Measurements from ENCODE around the gene MSI2. TPM values are rescaled to one million over a fixed set of nuclear protein-coding genes. Genes with fewer than 3 reads are reported as not detected.

MSI2 gene
- total RNA-seq, 4 donors from 2014 or later, result 15.9 to 22.9 (median 17.0) TPM

- Histone ChIP-seq H3K4me3 (no peak overlapping the region), H3K27me3 (no peaks in the 10 kb centered on the region), H3K4me1 (peaks cover 0 to 26% (median 3%) of the 10 kb centered on the region in 3 donors), H3K9me3 (no peaks in the 10 kb centered on the region), H3K27ac (no peak overlapping the region), H3K36me3 (no peaks in the 10 kb centered on the region)
- TF ChIP-seq CTCF (IDR thresholded peaks at IDR 0.05) (no peak), POLR2A (IDR thresholded peaks at IDR 0.05) (no peak)
- intact Hi-C loops (cut with DNase I), result no loop called here
- no peak for DNase-seq
- 88 to 95% methylated on average over 4 to 9 of the region's 13 CpGs for WGBS, 2 donors
These were observed 316.3 kb downstream of the MSI2 start for GRCh38 chr17:57572600-57572999.

- Histone ChIP-seq H3K9me3 (no peaks in the 10 kb centered on the region), H3K27ac (no peak overlapping the region), H3K36me3 (no peaks in the 10 kb centered on the region), H3K27me3 (no peaks in the 10 kb centered on the region), H3K4me3 (no peak overlapping the region), H3K4me1 (peaks cover 0 to 37% (median 9%) of the 10 kb centered on the region in 3 donors)
- 38 to 77% methylated on average over 1 to 4 of the region's 4 CpGs for WGBS, 2 donors
- TF ChIP-seq POLR2A (IDR thresholded peaks at IDR 0.05) (no peak), CTCF (IDR thresholded peaks at IDR 0.05) (no peak)
- intact Hi-C loops (cut with DNase I), result no loop called here
- no peak for DNase-seq
These were observed 317.8 kb downstream of the MSI2 start for GRCh38 chr17:57574040-57574513.

GRCh38 chr17:57576744-57577143 is 320.4 kb downstream of the MSI2 start:
- Histone ChIP-seq H3K36me3 (no peaks in the 10 kb centered on the region), H3K27ac (no peak overlapping the region), H3K27me3 (no peaks in the 10 kb centered on the region), H3K4me1 (peaks cover 0 to 29% (median 9%) of the 10 kb centered on the region in 3 donors), H3K4me3 (no peak overlapping the region), H3K9me3 (no peaks in the 10 kb centered on the region)
- WGBS, 2 donors, result 87 to 92% methylated on average over 8 of the region's 8 CpGs
- TF ChIP-seq POLR2A (IDR thresholded peaks at IDR 0.05), result no peak
- TF ChIP-seq CTCF (IDR thresholded peaks at IDR 0.05), result no peak
- intact Hi-C loops (cut with DNase I), result no loop called here
- no peak for DNase-seq

GRCh38 chr17:57577751-57578607 is 321.7 kb downstream of the MSI2 start:
- H3K9me3 ChIP-seq, result no peaks in the 10 kb centered on the region
- H3K4me3 ChIP-seq, result peak overlapping the region in 3 of 4 donors; percentile 1 to 55 (median 19)
- no peak for TF ChIP-seq POLR2A (IDR thresholded peaks at IDR 0.05)
- no peak for TF ChIP-seq CTCF (IDR thresholded peaks at IDR 0.05)
- DNase-seq, result no peak
- 39 to 61% methylated on average over 16 to 17 of the region's 17 CpGs for WGBS, 2 donors
- no peaks in the 10 kb centered on the region for H3K36me3 ChIP-seq
- intact Hi-C loops (cut with DNase I), result no loop called here
- H3K27ac ChIP-seq, result peak overlapping the region in 3 of 4 donors; percentile 53 to 76 (median 62)
- H3K4me1 ChIP-seq, result peaks cover 0 to 31% (median 9%) of the 10 kb centered on the region in 3 donors
- H3K27me3 ChIP-seq, result no peaks in the 10 kb centered on the region

- no peak overlapping the region for H3K4me3 ChIP-seq
- 76 to 91% methylated on average over 5 of the region's 5 CpGs for WGBS, 2 donors
- H3K36me3 ChIP-seq, result no peaks in the 10 kb centered on the region
- H3K9me3 ChIP-seq, result no peaks in the 10 kb centered on the region
- H3K27ac ChIP-seq, result peak overlapping the region in 2 of 4 donors; percentile 62 to 76
- TF ChIP-seq CTCF (IDR thresholded peaks at IDR 0.05), result no peak
- TF ChIP-seq POLR2A (IDR thresholded peaks at IDR 0.05), result no peak
- no peak for DNase-seq
- peaks cover 0 to 30% (median 9%) of the 10 kb centered on the region in 3 donors for H3K4me1 ChIP-seq
- H3K27me3 ChIP-seq, result no peaks in the 10 kb centered on the region
- intact Hi-C loops (cut with DNase I), result no loop called here
These were observed 322.4 kb downstream of the MSI2 start for GRCh38 chr17:57578608-57579225.
